RWPE2 (cell line): Measurements from ENCODE around the gene MTRF1.

Experiments used
- ATAC-seq: fragments of 200-7000 bp; cut with Tn5 transposase; 3 replicates; pipeline ENCODE4 v1.9.1; 2021; ENCODE audit warnings: low read depth
- DNase-seq: peaks from one replicate; pipeline ENCODE4 v3.0.0-alpha.2; 2020; ENCODE audit warnings: low spot score
- H3K27ac ChIP-seq: fragments of 450-650 bp; 2 replicates; pipeline ENCODE4 v1.5.1; 2017; ENCODE audit warnings: mild to moderate bottlenecking; ENCODE audit not compliant: poor library complexity, severe bottlenecking
- H3K27me3 ChIP-seq: fragments of 250-450 bp; sonication (Bioruptor Pico); 2 replicates; pipeline ENCODE4 v1.5.1; 2021; ENCODE audit warnings: mild to moderate bottlenecking, moderate library complexity; ENCODE audit not compliant: insufficient read depth, poor library complexity, severe bottlenecking
- H3K36me3 ChIP-seq: fragments of 250-450 bp; sonication (Bioruptor Pico); 2 replicates; pipeline ENCODE4 v1.5.1; 2020; ENCODE audit warnings: low read depth, mild to moderate bottlenecking, moderate library complexity
- H3K4me1 ChIP-seq: fragments of 250-450 bp; sonication (Bioruptor Pico); 2 replicates; pipeline ENCODE4 v1.5.1; 2021; ENCODE audit warnings: mild to moderate bottlenecking, moderate library complexity; ENCODE audit not compliant: insufficient read depth, poor library complexity, severe bottlenecking
- H3K4me3 ChIP-seq: fragments of 250-450 bp; sonication (Bioruptor Pico); 2 replicates; pipeline ENCODE4 v1.5.1; 2021; ENCODE audit warnings: mild to moderate bottlenecking, moderate library complexity; ENCODE audit not compliant: severe bottlenecking
- H3K9me3 ChIP-seq: fragments of 250-450 bp; sonication (Bioruptor Pico); 2 replicates; pipeline ENCODE4 v1.5.1; 2021; ENCODE audit warnings: mild to moderate bottlenecking, moderate library complexity; ENCODE audit not compliant: severe bottlenecking
- CTCF ChIP-seq: fragments of 450-650 bp; IDR thresholded peaks from one replicate; pipeline ENCODE4 v1.5.1; 2017; ENCODE audit warnings: mild to moderate bottlenecking, moderate library complexity; ENCODE audit not compliant: poor library complexity, severe bottlenecking

The MTRF1 gene

GRCh38 chr13:41216160-41216559 is 47.2 kb downstream of the MTRF1 start:
- Histone ChIP-seq H3K27ac (peak overlapping the region; percentile 44), H3K4me3 (no peak overlapping the region), H3K27me3 (no peaks in the 10 kb centered on the region), H3K4me1 (peaks cover 10% of the 10 kb centered on the region), H3K36me3 (peaks cover 7% of the 10 kb centered on the region; the same call in 1 of the 2 replicates), H3K9me3 (no peaks in the 10 kb centered on the region)
- no peak for TF ChIP-seq CTCF
- ATAC-seq, result peak; percentile 79
- no peak for DNase-seq

- Histone ChIP-seq H3K9me3 (no peaks in the 10 kb centered on the region), H3K4me3 (no peak overlapping the region), H3K36me3 (peaks cover 7% of the 10 kb centered on the region; the same call in 1 of the 2 replicates), H3K27me3 (no peaks in the 10 kb centered on the region), H3K4me1 (peaks cover 10% of the 10 kb centered on the region), H3K27ac (no peak overlapping the region)
- DNase-seq (no peak), ATAC-seq (no peak)
- TF ChIP-seq CTCF, result no peak
Observed at GRCh38 chr13:41213919-41214318, 49.5 kb downstream of the MTRF1 start.

- Histone ChIP-seq H3K27ac (no peak overlapping the region), H3K4me1 (peaks cover 10% of the 10 kb centered on the region), H3K27me3 (no peaks in the 10 kb centered on the region), H3K4me3 (no peak overlapping the region), H3K9me3 (no peaks in the 10 kb centered on the region), H3K36me3 (peaks cover 7% of the 10 kb centered on the region; the same call in 1 of the 2 replicates)
- no peak for DNase-seq
- no peak for ATAC-seq
- no peak for TF ChIP-seq CTCF
Observed at GRCh38 chr13:41213316-41213715, 50.1 kb downstream of the MTRF1 start.

- H3K27me3 ChIP-seq, result no peaks in the 10 kb centered on the region
- no peak overlapping the region for H3K27ac ChIP-seq
- peaks cover 2% of the 10 kb centered on the region for H3K9me3 ChIP-seq
- TF ChIP-seq CTCF, result no peak
- peaks cover 7% of the 10 kb centered on the region; the same call in 1 of the 2 replicates for H3K36me3 ChIP-seq
- H3K4me1 ChIP-seq, result peaks cover 10% of the 10 kb centered on the region
- H3K4me3 ChIP-seq, result no peak overlapping the region
- ATAC-seq, result no peak
- DNase-seq, result no peak
Observed at GRCh38 chr13:41212881-41213280, 50.5 kb downstream of the MTRF1 start.

GRCh38 chr13:41211062-41211461 is 52.3 kb downstream of the MTRF1 start:
- Histone ChIP-seq H3K27ac (no peak overlapping the region), H3K9me3 (peaks cover 2% of the 10 kb centered on the region), H3K4me1 (peaks cover 5% of the 10 kb centered on the region), H3K27me3 (no peaks in the 10 kb centered on the region), H3K36me3 (no peaks in the 10 kb centered on the region), H3K4me3 (no peak overlapping the region)
- no peak for DNase-seq
- TF ChIP-seq CTCF, result no peak
- ATAC-seq, result no peak
